Cortex of kidney (tissue), 1 donor: ENCODE measurements around the gene PRR19.
"Not testable (repeated sequence)": the region's sequence is repeated elsewhere in the genome, so short reads cannot be mapped to it uniquely, and the experiment has no call there.

ENCODE experiments used
- DNase-seq: peaks from one replicate; lab custom pipeline; 2025; lab: John Stamatoyannopoulos, UW

PRR19 gene

DNA sequence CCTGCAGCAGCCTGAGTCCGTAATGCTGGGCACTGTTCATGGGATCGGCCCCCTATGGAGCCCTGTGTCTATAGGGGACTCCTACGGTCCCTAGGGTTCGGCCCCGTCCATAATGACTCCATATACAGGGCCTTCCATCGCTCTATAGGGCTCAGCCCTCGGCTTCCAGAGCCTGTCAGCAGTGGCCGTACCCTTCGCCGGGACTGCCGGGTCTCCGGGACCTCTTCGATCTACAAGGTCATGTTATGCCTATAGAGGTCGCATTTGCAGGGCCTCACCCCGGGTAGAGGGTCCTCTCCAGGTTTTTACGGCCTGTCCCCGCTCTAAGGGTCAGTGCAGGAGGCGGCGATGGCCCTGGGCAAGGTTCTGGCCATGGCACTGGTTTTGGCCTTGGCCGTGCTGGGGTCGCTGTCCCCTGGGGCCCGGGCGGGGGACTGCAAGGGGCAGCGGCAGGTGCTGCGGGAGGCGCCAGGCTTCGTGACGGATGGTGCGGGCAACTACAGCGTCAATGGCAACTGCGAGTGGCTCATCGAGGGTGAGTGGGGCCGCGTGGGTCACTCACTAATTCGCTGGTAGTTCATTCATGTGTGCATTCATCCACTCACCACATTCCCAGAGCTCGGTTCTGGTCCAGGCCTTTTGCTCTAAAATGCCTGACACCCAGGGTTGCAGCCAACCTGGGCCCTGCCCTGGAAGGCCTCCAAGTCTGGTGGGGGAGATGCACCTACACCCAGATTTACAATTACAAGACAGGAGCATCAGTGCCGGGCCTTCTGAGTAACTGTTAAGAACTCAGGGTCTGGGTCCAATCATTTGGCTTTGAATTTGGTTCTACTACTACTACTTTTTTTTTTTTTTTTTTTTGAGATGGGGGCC is 24.2 kb downstream of the PRR19 start:
- no peak for DNase-seq

DNA sequence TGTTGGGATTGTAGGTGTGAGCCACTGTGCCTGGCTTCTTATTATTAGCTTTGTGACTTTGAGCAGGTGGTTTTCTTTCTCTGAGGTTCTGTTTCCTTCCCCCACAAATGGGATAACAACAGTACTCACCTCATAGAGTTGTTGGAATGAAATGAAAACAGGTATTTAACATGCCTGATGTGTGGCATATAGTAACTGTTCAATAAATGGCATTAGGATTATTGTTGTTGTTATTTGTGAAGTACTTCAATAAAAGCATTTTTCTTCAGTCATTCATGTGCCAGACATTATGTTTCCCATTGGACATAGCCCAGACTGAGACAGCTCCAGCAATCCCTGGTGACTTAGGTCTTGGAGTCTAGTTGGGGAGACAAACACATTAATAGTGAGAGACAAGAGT is 25.0 kb downstream of the PRR19 start:
- DNase-seq: no peak

DNA sequence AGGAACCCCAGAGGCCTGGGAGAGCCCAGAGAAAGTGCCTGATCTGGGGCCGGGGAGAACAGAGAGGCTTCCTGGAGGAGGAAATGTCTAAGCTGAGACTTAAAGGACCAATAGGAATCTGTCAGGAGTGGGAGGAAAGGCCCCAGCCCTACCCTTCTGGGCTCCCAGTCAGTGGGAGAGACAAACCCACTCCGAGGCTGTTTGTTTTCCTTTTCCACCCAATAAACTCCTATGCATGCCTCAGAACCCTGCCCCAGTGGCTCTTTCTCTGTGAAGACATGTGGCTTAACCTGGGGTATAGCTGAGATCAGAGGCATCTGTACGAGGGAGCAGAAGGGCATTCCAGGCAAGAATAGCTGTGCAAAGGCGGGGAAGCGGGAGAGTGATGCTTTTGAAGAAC is 25.4 kb downstream of the PRR19 start:
- DNase-seq: no peak

DNA sequence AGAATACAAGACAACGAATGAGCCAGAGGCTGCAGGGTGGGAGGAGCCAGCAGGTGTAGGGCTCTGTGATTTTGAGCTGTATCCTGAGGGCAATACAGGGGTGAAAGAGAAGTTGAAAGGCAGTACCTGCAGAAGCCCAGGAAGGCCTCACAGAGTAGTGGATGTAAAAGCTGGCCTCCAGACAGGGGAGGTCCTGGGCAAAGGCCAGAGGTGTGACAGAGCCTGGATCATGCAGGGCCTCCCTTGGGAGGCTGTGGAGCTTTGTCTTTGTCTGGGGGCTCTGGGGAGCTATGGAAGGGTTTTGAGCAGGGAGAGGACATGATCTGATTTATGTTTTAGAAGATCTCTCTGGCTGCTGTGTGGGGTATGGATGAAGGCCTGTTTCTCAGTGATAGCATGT is 26.2 kb downstream of the PRR19 start:
- DNase-seq: no peak

DNA sequence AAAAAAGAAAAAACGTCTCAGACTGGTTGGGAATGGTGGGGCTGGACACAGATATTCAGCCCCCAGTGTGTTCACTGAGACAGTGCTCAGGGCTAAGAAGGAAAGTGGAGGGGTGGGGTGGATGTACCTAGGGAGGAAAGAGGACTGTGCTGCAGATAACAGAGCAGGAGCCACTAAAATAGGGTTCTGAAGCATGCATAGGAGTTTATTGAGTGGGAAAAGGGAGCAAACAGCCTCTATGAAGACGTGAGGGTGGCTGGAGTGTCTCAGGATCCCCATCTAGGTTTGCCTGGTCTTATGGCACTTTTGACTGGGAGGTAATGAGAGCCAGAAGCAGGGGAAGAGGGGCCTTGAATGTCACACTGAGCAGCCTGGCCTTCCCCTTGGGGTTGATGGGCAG is 26.9 kb downstream of the PRR19 start:
- DNase-seq: no peak

DNA sequence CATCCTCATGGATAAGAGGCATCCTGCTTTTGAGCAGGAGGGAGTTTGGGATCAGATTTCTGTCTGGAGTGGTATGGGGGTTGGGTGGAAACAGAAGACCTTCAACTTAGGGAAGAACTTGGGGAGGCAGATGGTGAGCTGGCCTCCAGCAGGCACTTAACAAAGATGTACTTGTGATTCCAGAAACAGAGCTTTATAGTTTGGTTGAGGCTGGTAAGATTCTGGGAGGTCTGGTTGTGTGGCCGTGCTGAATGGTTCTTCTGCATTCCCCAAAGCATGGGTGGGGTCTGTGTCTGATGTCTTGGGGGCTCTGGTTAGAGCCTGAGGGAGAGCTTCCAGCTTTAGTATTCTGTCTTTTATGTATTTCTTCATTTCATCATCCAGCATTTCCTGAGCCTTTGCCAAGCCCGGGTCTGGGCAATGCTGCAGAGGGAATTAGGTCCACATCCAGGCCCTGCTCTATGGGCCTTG is 28.3 kb downstream of the PRR19 start:
- DNase-seq: no peak

DNA sequence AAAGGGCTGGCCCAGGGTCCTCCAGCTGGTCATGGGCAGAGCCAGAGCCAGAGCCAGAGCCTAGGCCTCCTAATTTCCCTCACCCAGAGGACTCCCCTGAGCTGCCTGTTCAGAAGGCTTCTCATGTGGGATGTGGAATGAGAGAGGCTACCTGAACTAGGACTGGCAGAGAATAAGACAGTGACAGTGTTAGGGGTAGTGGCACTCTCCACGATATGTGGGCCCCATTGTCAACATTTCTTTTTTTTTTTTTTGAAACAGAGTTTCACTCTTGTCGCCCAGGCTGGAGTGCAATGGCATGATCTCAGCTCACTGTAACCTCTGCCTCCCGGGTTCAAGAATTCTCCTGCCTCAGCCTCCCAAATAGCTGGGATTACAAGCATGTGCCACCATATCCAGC is 29.4 kb downstream of the PRR19 start:
- DNase-seq: not testable (repeated sequence)

DNA sequence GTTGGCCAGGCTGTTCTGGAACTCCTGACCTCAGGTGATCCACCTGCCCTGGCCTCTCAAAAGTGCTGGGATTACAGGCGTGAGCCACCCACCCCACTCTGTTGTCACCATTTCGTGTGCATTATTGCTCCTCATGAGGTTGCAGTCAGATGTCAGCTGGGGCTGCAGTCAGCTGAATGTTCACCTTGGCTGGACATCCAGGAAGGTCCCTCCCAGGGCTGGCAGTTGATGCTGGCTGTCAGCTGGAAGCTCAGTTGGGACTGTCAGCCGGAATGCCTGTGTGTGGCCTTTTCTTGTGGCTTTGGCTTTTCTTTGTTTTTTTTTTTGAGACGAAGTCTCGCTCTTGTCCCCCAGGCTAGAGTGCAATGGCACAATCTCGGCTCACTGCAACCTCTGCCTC is 30.1 kb downstream of the PRR19 start:
- DNase-seq: no peak

DNA sequence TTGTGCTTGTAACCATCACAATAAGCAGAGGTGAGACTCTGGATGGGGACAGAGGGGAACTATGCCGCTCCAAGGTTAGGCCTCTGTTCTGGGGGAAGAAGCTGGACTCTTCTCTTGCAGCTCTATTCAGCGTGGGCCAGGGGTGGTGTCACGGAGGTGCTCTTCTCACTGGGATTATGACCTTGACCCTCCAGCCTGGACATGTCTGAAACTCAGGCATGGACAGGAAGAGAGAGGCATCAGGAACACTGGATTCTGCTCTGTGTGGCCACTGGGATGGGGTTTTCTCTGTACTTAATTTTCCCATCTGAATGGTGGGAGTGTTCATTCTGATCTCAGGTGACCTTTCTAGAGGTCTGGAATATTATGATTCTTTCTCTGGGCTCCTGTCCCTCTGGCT is 31.1 kb downstream of the PRR19 start:
- DNase-seq: no peak

DNA sequence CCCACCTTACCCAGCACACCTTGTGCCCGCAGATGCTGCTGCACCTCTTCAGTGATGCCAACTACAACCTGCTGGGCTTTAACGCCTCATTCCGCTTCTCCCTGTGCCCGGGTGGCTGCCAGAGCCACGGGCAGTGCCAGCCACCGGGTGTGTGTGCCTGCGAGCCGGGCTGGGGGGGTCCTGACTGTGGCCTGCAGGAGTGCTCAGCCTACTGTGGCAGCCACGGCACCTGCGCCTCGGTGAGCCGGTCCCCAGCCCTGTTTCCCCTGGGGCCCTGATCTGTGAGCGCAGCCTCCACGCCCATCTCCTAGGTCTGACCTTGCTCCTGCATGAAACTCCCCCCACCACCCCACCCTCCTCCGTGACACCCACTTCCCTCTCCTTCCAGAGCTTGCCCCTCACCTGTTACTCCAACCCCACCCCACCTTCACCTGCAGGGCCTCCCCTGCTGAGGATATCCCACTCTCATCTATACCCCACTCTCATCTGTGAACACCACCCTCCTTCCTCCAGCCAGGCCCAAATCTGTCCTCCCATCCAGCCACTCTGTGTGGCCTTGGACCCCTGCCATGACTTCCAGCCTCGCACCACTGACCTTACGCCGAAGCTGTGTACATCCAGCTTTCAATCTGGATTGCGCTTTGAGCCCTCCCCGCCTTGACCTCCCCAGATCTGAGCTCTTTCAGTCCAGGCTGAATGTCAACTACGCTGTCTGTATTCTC is 32.2 kb downstream of the PRR19 start:
- no peak for DNase-seq

DNA sequence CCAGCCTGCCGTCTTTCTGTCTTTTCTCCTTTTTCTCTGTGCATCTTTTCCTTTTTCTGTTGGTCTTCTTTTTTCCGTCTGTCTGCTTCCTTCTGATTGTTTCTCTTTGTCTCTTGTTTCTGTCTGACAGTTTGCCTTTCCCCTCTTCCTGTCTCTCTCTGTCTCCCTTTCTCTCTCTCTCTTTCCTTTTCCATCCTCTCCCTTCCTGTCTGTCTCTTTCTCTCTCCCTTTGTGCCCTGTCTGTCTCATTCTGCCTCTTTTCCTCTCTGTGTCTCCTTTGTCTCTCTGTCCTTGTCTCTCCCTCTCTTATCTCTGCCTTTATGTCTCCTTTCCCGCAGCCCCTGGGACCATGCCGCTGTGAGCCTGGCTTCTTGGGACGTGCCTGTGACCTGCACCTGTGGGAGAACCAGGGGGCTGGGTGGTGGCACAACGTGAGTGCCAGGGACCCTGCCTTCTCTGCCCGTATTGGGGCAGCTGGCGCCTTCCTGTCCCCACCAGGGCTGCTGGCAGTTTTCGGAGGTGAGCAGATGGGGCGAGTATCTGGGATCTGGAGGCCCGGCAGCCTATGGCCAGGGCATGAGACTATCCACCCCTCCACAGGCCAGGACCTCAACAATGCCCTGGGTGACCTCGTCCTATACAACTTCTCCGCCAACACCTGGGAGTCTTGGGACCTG is 32.9 kb downstream of the PRR19 start:
- DNase-seq: no peak

DNA sequence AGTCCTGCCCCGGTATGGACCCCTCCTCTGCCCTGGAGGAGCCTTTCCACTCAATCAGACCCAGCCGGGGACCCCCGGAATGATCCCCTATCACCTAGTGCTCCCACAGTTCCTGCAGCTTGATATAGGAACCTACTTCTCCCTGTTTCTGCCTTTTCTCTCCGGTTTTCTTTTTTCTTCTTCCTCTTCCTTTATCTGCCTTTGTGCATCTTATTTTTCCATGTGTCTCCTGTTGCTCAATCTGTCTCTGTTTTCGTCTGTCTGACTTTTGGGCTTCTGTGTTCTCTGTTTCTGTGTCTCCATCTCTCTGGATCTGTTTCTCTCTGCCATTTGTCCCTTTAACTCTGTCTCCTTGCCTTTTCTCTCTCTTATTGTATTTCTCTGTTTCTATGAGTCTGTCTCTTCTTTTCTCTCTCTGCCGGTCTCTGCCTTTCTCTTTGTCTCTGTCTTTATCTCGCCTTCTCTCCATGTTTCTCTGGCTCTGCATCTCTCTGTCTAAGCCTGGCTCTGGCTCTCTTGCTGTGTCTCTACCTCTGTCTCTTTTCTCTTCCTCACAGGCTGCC is 33.5 kb downstream of the PRR19 start:
- DNase-seq: no peak

DNA sequence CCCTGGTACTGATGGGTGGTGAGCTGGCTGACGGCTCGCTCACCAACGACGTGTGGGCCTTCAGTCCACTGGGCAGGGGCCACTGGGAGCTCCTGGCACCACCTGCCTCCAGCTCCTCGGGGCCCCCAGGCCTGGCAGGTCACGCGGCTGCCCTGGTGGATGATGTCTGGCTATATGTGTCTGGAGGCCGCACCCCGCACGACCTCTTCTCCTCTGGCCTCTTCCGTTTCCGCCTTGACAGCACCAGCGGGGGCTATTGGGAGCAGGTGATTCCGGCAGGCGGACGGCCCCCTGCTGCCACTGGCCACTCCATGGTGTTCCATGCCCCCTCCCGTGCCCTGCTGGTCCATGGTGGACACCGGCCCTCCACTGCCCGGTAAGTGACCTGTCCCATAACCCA is 34.0 kb downstream of the PRR19 start:
- DNase-seq: no peak

DNA sequence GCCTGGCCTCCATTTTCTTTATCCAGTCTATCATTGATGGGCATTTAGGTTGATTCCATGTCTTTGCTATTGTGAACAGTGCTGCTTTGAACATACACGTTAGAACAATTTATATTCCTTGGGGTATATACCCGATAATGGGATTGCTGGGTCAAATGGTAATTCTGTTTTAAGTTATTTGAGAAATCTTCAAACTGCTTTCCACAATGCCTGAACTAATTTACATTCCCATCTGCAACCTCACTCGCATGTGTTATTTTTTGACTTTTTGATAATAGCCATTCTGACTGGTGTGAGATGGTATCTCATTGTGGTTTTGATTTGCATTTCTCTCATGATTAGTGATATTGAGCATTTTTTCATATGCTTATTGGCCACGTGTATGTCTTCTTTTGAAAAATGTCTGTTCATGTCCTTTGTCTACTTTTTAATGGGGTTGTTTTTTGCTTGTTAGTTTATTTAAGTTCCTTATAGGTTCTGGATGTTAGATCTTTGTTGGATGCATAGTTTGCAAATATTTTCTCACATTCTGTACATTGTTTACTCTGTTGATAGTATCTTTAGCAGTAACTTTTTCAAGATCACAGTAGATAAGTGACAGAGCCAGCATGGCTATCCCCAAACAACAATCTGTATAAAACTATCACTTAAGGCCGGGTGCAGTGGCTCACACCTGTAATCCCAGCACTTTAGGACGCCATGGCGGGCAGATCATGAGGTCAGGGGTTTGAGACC is 37.4 kb downstream of the PRR19 start:
- DNase-seq: not testable (repeated sequence)

DNA sequence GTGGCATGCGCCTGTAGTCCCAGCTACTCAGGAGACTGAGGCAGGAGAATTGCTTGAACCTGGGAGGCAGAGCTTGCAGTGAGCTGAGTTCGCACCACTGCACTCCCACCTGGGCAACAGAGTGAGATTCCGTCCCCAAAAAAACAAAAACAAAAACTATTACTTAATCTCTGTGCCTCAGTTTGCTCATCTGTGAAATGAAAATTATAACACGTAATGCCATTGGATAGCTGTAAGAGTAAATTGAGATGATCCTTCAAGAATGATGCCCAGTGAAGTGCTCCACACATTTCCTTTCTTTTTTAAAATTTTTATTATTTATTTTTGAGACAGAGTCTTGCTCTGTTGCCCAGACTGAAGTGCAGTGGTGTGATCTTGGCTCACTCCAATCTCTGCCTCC is 38.0 kb downstream of the PRR19 start:
- not testable (repeated sequence) for DNase-seq

DNA sequence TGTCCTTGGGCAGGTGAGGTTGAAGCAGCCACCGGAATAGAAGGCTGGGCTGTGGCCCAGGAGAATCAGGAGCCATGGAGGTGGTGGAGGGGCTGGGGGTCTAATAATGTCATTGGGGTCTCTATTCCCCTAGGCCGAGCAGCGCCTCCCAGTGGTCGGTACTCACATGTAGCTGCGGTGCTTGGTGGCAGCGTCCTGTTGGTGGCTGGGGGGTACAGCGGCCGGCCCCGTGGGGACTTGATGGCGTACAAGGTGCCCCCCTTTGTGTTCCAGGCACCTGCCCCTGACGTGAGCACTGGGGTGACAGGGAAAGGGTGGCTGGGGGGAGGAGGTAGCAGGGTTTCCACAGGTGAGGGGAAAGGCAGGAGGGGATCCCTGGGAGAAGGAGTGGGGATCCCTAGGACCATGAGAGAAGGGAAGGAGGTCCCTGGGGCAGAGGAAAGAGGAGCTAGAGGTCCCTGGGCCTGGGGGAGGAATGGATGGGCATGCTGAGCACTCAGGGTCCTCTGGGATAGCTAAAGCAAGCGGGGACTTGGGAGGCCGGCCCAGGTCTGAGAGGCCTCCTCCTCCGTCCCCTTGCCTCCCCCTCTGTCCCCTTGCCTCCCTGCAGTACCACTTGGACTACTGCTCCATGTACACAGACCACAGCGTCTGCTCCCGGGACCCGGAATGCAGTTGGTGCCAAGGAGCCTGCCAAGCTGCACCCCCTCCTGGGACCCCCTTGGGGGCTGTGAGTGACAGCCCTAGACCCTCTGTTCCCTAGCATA is 41.6 kb downstream of the PRR19 start:
- DNase-seq: no peak

DNA sequence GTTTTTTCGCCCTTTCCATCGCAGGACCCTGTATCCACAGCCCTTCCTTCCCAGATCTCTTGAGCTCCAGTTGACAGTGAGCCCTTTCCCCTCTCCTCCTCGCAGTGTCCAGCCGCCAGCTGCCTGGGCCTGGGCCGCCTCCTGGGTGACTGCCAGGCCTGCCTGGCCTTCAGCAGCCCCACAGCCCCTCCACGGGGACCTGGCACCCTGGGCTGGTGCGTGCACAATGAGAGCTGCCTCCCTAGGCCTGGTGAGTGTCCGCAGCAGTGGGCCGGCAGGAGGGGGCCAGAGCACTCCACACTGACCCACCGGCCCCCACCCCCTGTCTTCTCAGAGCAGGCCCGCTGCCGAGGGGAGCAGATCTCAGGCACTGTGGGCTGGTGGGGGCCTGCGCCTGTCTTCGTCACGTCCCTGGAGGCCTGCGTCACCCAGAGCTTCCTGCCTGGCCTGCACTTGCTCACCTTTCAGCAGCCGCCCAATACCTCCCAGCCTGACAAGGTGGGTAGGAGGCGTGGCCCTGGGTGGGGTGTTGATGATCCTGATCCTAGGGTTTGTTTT is 42.5 kb downstream of the PRR19 start:
- no peak for DNase-seq

DNA sequence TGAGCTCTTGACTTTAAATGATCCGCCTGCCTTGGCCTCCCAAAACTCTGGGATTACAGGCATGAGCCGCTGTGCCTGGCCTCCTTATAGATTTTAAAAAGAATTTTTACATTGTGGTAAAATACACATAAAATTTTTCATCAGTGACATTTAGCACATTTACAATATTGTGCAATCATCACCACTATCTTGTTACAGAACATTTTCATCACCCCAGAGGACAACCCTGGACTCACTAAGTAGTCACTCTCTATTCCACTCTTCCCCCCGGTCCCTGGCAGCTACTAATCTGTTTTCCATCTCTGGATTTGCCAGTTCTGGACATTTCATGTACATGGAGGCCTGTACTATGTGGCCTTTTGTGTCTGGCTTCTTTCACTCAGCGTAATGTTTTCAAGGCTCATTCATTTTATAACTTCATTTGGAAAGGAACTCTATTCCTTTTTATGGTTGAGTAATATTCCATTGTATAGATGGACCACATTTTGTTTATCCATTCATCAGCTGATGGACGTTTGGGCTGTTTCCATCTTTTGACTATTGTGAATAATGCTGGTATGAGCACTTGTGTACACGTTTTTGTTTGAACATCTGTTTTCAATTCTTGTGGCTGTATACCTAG is 43.4 kb downstream of the PRR19 start:
- DNase-seq: no peak

DNA sequence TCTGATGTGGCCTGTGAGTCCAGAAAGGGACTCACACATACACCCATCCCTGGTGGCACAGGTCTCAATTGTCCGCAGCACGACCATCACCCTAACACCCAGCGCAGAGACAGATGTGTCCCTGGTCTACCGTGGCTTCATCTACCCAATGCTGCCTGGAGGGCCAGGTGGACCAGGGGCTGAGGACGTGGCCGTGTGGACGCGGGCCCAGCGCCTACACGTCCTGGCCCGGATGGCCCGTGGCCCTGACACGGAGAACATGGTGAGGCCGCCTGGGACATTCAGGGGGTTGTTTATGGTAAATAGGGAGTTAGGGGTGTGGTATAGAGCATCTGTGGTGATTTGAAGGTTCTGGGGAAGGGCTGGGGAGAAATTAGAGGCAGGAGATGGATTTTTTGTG is 46.3 kb downstream of the PRR19 start:
- DNase-seq: no peak
